GM12878 (cell line): ENCODE results near the gene RPS2. TPM values are rescaled to one million over a fixed set of nuclear protein-coding genes. Genes with fewer than 3 reads are reported as not detected.
A peak's percentile ranks its signal among the peaks of the same experiment; 100 is the strongest.

Experiments
- BHLHE40 ChIP-seq, 2 experiments: fragments of 450-650 bp in 1 of 2; IDR thresholded peaks; 2 replicates each; pipeline ENCODE4 v1.6.1; 2011 to 2017; ENCODE audit warnings: low read depth in 2 of 2, borderline replicate concordance in 1 of 2, improper control_type of control experiment in 1 of 2, low read length in 1 of 2, mild to moderate bottlenecking in 1 of 2
- CBFB ChIP-seq: IDR thresholded peaks from 2 replicates; pipeline ENCODE4 v1.6.1; 2016; ENCODE audit warnings: antibody characterized with exemption, low read depth
- CHD1 ChIP-seq: IDR thresholded peaks from 2 replicates; pipeline ENCODE4 v1.6.1; 2012; ENCODE audit warnings: low read depth, low read length, improper control_type of control experiment
- CTCF ChIP-seq, 3 experiments: IDR thresholded peaks in 2 of 3; conservative IDR thresholded peaks in 1 of 3; 2 replicates each; pipeline ENCODE4 v1.5.1; 2011; ENCODE audit warnings: low read depth in 3 of 3, low read length in 3 of 3, mild to moderate bottlenecking in 3 of 3, control low read depth in 2 of 3, moderate library complexity in 2 of 3, inconsistent platforms in 1 of 3, mixed read lengths in 1 of 3; ENCODE audit not compliant: control insufficient read depth in 2 of 3, insufficient read depth in 1 of 3; ENCODE audit errors: extremely low read depth in 1 of 3
- EGR1 ChIP-seq, 2 experiments: IDR thresholded peaks; 1 replicate in 1 of 2; 2 replicates in 1 of 2; pipeline ENCODE4 v1.6.1; 2011 to 2012; ENCODE audit warnings: low read depth in 2 of 2, low read length in 2 of 2, borderline replicate concordance in 1 of 2, mild to moderate bottlenecking in 1 of 2, moderate library complexity in 1 of 2
- EP300 ChIP-seq, 2 experiments: fragments of 150-350 bp in 1 of 2; IDR thresholded peaks; 2 replicates each; pipeline ENCODE4 v1.6.1; 2011 to 2012; ENCODE audit warnings: low read depth in 2 of 2, low read length in 2 of 2, borderline replicate concordance in 1 of 2, improper control_type of control experiment in 1 of 2, inconsistent platforms in 1 of 2; ENCODE audit not compliant: control insufficient read depth in 1 of 2
- ESRRA ChIP-seq: IDR thresholded peaks from 2 replicates; pipeline ENCODE4 v1.6.1; 2012; ENCODE audit warnings: mild to moderate bottlenecking, low read length, improper control_type of control experiment
- EZH2 ChIP-seq: IDR thresholded peaks from 2 replicates; pipeline ENCODE4 v1.6.1; 2012; ENCODE audit warnings: low read depth, mild to moderate bottlenecking, control low read depth, inconsistent platforms, low read length, borderline replicate concordance; ENCODE audit not compliant: control insufficient read depth
- FOXM1 ChIP-seq: IDR thresholded peaks from 2 replicates; pipeline ENCODE4 v1.6.1; 2012; ENCODE audit warnings: low read depth, mild to moderate bottlenecking, inconsistent platforms, low read length, moderate library complexity
- IRF5 ChIP-seq: fragments of 450-650 bp; IDR thresholded peaks from 2 replicates; pipeline ENCODE4 v1.6.1; 2017; ENCODE audit warnings: borderline replicate concordance
- KDM1A ChIP-seq: fragments of 200-600 bp; sonication (generic); IDR thresholded peaks from 2 replicates; pipeline ENCODE4 v1.6.1; 2016; ENCODE audit warnings: borderline replicate concordance
- NR2F1 ChIP-seq: fragments of 450-650 bp; conservative IDR thresholded peaks from 2 replicates; pipeline ENCODE4 v1.6.1; 2017; ENCODE audit warnings: mild to moderate bottlenecking
- RUNX3 ChIP-seq: IDR thresholded peaks from 2 replicates; pipeline ENCODE4 v1.6.1; 2012; ENCODE audit warnings: low read length, inconsistent platforms
- SP1 ChIP-seq: IDR thresholded peaks from one replicate; pipeline ENCODE4 v1.6.1; 2011; ENCODE audit warnings: low read depth, low read length
- STAT1 ChIP-seq: fragments of 450-650 bp; conservative IDR thresholded peaks from 2 replicates; pipeline ENCODE4 v1.6.1; 2014; ENCODE audit warnings: antibody characterized with exemption, mild to moderate bottlenecking
- USF2 ChIP-seq: IDR thresholded peaks from 2 replicates; pipeline ENCODE4 v1.6.1; 2011; ENCODE audit warnings: low read depth, low read length, improper control_type of control experiment, borderline replicate concordance
- ZBTB4 ChIP-seq: fragments of 450-650 bp; formaldehyde crosslinking; IDR thresholded peaks from 2 replicates; pipeline ENCODE4 v1.4.0; 2022; ENCODE audit warnings: mild to moderate bottlenecking, moderate library complexity
- ZNF207 ChIP-seq: fragments of 450-650 bp; IDR thresholded peaks from 2 replicates; pipeline ENCODE4 v1.6.1; 2014; ENCODE audit warnings: antibody characterized with exemption, mild to moderate bottlenecking, borderline replicate concordance
- polyA plus RNA-seq, 11 experiments: library from polyadenylated mRNA; depleted of rRNA in 4 of 11; unstranded in 6 of 11; stranded (reverse) in 5 of 11; fragments of >200 nt; fragmentation: Nextera tagmentation in 4 of 11; fragmentation: Illumina TruSeq in 1 of 11; extraction: Ambion mirVana in 4 of 11; extraction: Trizol in 1 of 11; gene quantifications; 1 replicate in 1 of 11; 2 replicates in 10 of 11; pipeline versions ENCODE4 v1.2.1 to v1.2.3, GENCODE V29; 2011 to 2016; ENCODE audit warnings: inconsistent platforms in 2 of 11, missing spikeins in 2 of 11, low read depth in 1 of 11
- total RNA-seq, 4 experiments: library from RNA; depleted of rRNA in 3 of 4; stranded (reverse); fragments of >200 nt in 3 of 4; fragmentation: Illumina TruSeq in 1 of 4; extraction: Trizol in 1 of 4; gene quantifications; 2 replicates each; pipeline versions ENCODE4 v1.2.1 to v1.2.3, GENCODE V29; 2013 to 2021

The RPS2 gene
- total and polyA plus RNA-seq, 10 of the 15 experiments (the other 5 are each of a cell fraction or from before 2014, with no cell fraction given) = 1,295 to 7,121 (median 3,933) TPM

GRCh38 chr16:1942810-1943726 is 21.6 kb downstream of the RPS2 start, which contains the start of gene MSRB1 (continued):
- TF ChIP-seq RUNX3 (peak; percentile 27; the same call in 1 of the 2 replicates), FOXM1 (no peak), IRF5 (no peak), ZNF207 (no peak), STAT1 (no peak), EP300 (IDR thresholded peaks at IDR 0.05; ENCODE audit: borderline replicate concordance in 1 of 2, control insufficient read depth in 1 of 2, low read depth in 2 of 2, low read length in 2 of 2) (no peak), CTCF (IDR thresholded peaks at IDR 0.05 in 2 of 3, conservative IDR thresholded peaks at IDR 0.05 in 1 of 3; ENCODE audit: control insufficient read depth in 2 of 3, extremely low read depth in 1 of 3, insufficient read depth in 1 of 3, low read depth in 3 of 3, low read length in 3 of 3) (no peak), SP1 (peak; percentile 87), BHLHE40 (IDR thresholded peaks at IDR 0.05; ENCODE audit: borderline replicate concordance in 1 of 2, low read depth in 2 of 2, low read length in 1 of 2) (0 out of 4 replicates have a peak, but pooled peaks of 1 of the 2 experiments have one; percentile 22), EZH2 (no peak), NR2F1 (peak; percentile 23; the same call in 1 of the 2 replicates), CBFB (no peak), ZBTB4 (CRISPR knock-in tag) (no peak), CHD1 (no peak), EGR1 (IDR thresholded peaks at IDR 0.05; ENCODE audit: borderline replicate concordance in 1 of 2, low read depth in 2 of 2, low read length in 2 of 2) (peak in 1 of 2 experiments; percentile 4; a peak in 1 of 3 replicates), USF2 (no peak), ESRRA (no peak), KDM1A (no peak)
